Natural killer cell (primary cell): ENCODE measurements around the gene FAM168B. TPM values are rescaled to one million over a fixed set of nuclear protein-coding genes. Genes with fewer than 3 reads are reported as not detected.

Experiments
- ATAC-seq, 3 donors: fragments of 150-1000 bp in 2 of 3; fragments of 200-7000 bp in 1 of 3; cut with Tn5 transposase; 1 replicate in 1 of 3; 2 replicates in 2 of 3; pipeline ENCODE4 v1.10.0; 2021; ENCODE audit warnings: mild to moderate bottlenecking in 2 of 3, moderate library complexity in 2 of 3
- DNase-seq, 2 donors: peaks; one replicate each; pipeline versions ENCODE4 v3.0.0 to v3.0.0-alpha.2; 2013 to 2021; ENCODE audit warnings: mixed read lengths in 1 of 2
- H3K27ac ChIP-seq: one replicate; pipeline ENCODE4 v1.5.1; 2013; ENCODE audit warnings: mild to moderate bottlenecking, low read length
- H3K27me3 ChIP-seq: one replicate; pipeline ENCODE4 v1.6.1; 2013; ENCODE audit warnings: low read length; ENCODE audit not compliant: control insufficient read depth, insufficient read depth
- H3K36me3 ChIP-seq: one replicate; pipeline ENCODE4 v1.6.1; 2013; ENCODE audit warnings: low read length; ENCODE audit not compliant: control insufficient read depth, insufficient read depth
- H3K4me1 ChIP-seq: one replicate; pipeline ENCODE4 v1.6.1; 2013; ENCODE audit warnings: low read length; ENCODE audit not compliant: control insufficient read depth, insufficient read depth
- H3K4me3 ChIP-seq: one replicate; pipeline ENCODE4 v1.5.1; 2013; ENCODE audit warnings: low read length
- H3K9me3 ChIP-seq: one replicate; pipeline ENCODE4 v1.6.1; 2013; ENCODE audit warnings: low read length; ENCODE audit not compliant: control insufficient read depth, insufficient read depth
- H3K27ac Mint-ChIP-seq, 2 donors: one replicate each; pipeline ENCODE4 v1.8.0; 2022; ENCODE audit warnings: mild to moderate bottlenecking in 2 of 2, mixed read lengths in 2 of 2, moderate library complexity in 1 of 2
- H3K27me3 Mint-ChIP-seq, 2 donors: one replicate each; pipeline ENCODE4 v1.8.0; 2022; ENCODE audit warnings: low read depth in 2 of 2, mixed read lengths in 2 of 2
- H3K36me3 Mint-ChIP-seq: one replicate; pipeline ENCODE4 v1.8.0; 2022; ENCODE audit warnings: mixed read lengths
- H3K4me1 Mint-ChIP-seq, 2 donors: one replicate each; pipeline ENCODE4 v1.8.0; 2022; ENCODE audit warnings: mixed read lengths in 2 of 2
- H3K4me3 Mint-ChIP-seq: one replicate; pipeline ENCODE4 v1.8.0; 2022; ENCODE audit warnings: mild to moderate bottlenecking, moderate library complexity, mixed read lengths
- H3K9me3 Mint-ChIP-seq, 2 donors: one replicate each; pipeline ENCODE4 v1.8.0; 2022; ENCODE audit warnings: mixed read lengths in 2 of 2
- WGBS: methylation state at CpG from one replicate; pipeline ENCODE4 v1.1.7; 2013; ENCODE audit warnings: missing lambda C conversion rate; ENCODE audit not compliant: insufficient coverage; 5-methylcytosine and 5-hydroxymethylcytosine counted together
- intact Hi-C: fragments of 100-400 bp; cut with micrococcal nuclease; formaldehyde crosslinking; loops from one replicate; pipeline ENCODE4 v1.14.2; 2022
- total RNA-seq, 4 donors: library from RNA; stranded (reverse); fragments of 120-200 nt in 1 of 4; gene quantifications; one replicate each; pipeline versions ENCODE4 v1.2.3 to v1.2.4, GENCODE V29; 2013 to 2022
- TF ChIP-seq, protein P1 (sequence below): fragments of 200-600 bp; IDR thresholded peaks from one replicate; pipeline ENCODE4 v1.8.0; 2022; ENCODE audit warnings: antibody characterized with exemption

The FAM168B gene
- total RNA-seq, 3 donors from 2014 or later (not counting 1 experiment from before 2014, with no cell fraction given): 56.0 to 70.7 (median 65.3) TPM

DNA sequence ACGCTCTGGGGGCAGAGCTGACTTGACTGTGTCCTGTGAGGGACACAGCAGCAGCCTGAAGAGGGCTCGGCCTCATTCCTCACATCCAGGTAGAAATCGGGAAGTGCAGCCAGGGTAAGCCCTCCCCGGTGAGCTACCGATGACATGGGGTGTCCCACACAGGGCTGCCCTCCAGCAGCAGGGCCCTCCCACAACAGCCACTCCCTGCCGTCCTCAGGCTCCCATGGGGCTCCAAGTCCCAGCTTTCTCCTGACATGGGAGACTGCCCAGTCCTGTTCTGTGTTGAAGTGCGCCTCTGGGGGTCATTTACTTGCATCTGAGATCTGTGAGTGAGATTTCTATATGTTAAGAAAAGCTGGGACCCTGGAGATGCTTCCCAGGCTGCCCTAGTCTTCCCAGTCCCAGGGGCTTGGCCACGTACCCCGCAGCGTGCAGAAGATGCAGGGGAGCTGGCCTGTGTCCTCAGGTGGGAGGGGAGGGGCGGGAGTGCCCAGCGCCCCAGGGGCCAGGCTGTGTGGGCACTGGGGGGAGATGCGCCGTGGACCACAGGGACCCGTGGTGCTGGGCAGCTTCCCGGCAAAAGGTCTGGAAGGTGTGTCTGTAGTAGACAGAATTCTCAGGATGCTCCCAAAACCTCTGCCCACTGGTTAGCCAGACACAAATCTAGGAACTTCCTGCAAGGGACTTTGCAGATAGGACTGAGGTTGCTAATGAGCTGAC lies 87.9 kb downstream of the FAM168B start:
- peaks cover 15 to 16% of the 10 kb centered on the region in 2 donors for H3K4me1 Mint-ChIP-seq
- H3K27ac Mint-ChIP-seq: no peak overlapping the region
- no peaks in the 10 kb centered on the region for H3K9me3 Mint-ChIP-seq
- H3K9me3 ChIP-seq: no peaks in the 10 kb centered on the region
- H3K4me3 ChIP-seq: no peak overlapping the region
- peaks cover 5% of the 10 kb centered on the region for H3K4me1 ChIP-seq
- no peaks in the 10 kb centered on the region for H3K36me3 Mint-ChIP-seq
- H3K36me3 ChIP-seq: no peaks in the 10 kb centered on the region
- DNase-seq (no peak), ATAC-seq (no peak)
- H3K27me3 ChIP-seq: no peaks in the 10 kb centered on the region
- no peak overlapping the region for H3K4me3 Mint-ChIP-seq
- WGBS: 83% methylated on average over 16 of the region's 16 CpGs
- intact Hi-C loops: no loop called here
- H3K27ac ChIP-seq: no peak overlapping the region
- TF ChIP-seq, protein P1, sequence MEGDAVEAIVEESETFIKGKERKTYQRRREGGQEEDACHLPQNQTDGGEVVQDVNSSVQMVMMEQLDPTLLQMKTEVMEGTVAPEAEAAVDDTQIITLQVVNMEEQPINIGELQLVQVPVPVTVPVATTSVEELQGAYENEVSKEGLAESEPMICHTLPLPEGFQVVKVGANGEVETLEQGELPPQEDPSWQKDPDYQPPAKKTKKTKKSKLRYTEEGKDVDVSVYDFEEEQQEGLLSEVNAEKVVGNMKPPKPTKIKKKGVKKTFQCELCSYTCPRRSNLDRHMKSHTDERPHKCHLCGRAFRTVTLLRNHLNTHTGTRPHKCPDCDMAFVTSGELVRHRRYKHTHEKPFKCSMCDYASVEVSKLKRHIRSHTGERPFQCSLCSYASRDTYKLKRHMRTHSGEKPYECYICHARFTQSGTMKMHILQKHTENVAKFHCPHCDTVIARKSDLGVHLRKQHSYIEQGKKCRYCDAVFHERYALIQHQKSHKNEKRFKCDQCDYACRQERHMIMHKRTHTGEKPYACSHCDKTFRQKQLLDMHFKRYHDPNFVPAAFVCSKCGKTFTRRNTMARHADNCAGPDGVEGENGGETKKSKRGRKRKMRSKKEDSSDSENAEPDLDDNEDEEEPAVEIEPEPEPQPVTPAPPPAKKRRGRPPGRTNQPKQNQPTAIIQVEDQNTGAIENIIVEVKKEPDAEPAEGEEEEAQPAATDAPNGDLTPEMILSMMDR: no peak
- peaks cover 3 to 8% of the 10 kb centered on the region in 2 donors for H3K27me3 Mint-ChIP-seq

- Histone ChIP-seq H3K27me3 (no peaks in the 10 kb centered on the region), H3K27ac (no peak overlapping the region), H3K36me3 (no peaks in the 10 kb centered on the region), H3K4me3 (no peak overlapping the region), H3K9me3 (no peaks in the 10 kb centered on the region), H3K4me1 (no peaks in the 10 kb centered on the region)
- Mint-ChIP-seq H3K27ac (no peak overlapping the region), H3K4me3 (no peak overlapping the region), H3K4me1 (peaks cover 7 to 9% of the 10 kb centered on the region in 2 donors), H3K27me3 (peaks cover 6 to 8% of the 10 kb centered on the region in 2 donors), H3K36me3 (no peaks in the 10 kb centered on the region), H3K9me3 (no peaks in the 10 kb centered on the region)
- DNase-seq (no peak), ATAC-seq (no peak)
- TF ChIP-seq, protein P1: no peak
- WGBS: 93% methylated on average over 11 of the region's 11 CpGs
- intact Hi-C loops: no loop called here
Observed at GRCh38 chr2:131004446-131005209, 88.6 kb downstream of the FAM168B start.

DNA sequence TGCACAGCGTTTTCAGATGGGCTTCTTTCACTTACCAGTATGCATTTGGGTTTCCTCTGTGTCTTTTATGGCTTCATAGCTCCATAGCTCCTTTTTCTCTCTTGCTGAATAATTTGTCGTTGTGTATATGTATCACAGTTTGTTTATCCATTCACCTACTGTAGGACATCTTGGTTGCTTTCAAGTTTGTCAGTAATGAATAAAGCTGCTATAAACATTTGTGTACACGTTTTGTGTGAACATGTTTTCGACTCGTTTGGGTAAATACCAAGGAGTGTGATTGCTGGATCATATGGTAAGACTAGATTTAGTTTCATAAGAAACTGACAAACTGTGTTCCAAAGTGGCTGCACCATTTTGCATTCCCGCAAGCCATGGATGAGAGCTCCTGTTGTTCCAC lies 94.7 kb downstream of the FAM168B start:
- intact Hi-C loops: no loop called here
- Histone ChIP-seq H3K27ac (no peak overlapping the region), H3K27me3 (no peaks in the 10 kb centered on the region), H3K9me3 (no peaks in the 10 kb centered on the region), H3K4me1 (no peaks in the 10 kb centered on the region), H3K4me3 (no peak overlapping the region), H3K36me3 (no peaks in the 10 kb centered on the region)
- TF ChIP-seq, protein P1: no peak
- ATAC-seq (no peak), DNase-seq (no peak)
- Mint-ChIP-seq H3K4me3 (no peak overlapping the region), H3K9me3 (no peaks in the 10 kb centered on the region), H3K4me1 (no peaks in the 10 kb centered on the region), H3K27ac (no peak overlapping the region), H3K27me3 (peaks cover 18 to 24% of the 10 kb centered on the region in 2 donors), H3K36me3 (no peaks in the 10 kb centered on the region)
- 61% methylated on average over 5 of the region's 6 CpGs for WGBS

Other genes starting within 250 kb of the FAM168B start
- 10 to 100 TPM; 75.6 to 78.7 (median 77.4) TPM for gene PLEKHB2, start 11.9 kb upstream of the FAM168B start, total RNA-seq
- under 1 TPM; 0.33 to 0.79 (median 0.50) TPM for gene POTEE, start 116.1 kb upstream of the FAM168B start, total RNA-seq